ENCODE results near the gene GRAMD1A.

GRCh38 chr19:35066691-35067563 lies 66.8 kb downstream of the GRAMD1A start:
- TF ChIP-seq, protein P1, sequence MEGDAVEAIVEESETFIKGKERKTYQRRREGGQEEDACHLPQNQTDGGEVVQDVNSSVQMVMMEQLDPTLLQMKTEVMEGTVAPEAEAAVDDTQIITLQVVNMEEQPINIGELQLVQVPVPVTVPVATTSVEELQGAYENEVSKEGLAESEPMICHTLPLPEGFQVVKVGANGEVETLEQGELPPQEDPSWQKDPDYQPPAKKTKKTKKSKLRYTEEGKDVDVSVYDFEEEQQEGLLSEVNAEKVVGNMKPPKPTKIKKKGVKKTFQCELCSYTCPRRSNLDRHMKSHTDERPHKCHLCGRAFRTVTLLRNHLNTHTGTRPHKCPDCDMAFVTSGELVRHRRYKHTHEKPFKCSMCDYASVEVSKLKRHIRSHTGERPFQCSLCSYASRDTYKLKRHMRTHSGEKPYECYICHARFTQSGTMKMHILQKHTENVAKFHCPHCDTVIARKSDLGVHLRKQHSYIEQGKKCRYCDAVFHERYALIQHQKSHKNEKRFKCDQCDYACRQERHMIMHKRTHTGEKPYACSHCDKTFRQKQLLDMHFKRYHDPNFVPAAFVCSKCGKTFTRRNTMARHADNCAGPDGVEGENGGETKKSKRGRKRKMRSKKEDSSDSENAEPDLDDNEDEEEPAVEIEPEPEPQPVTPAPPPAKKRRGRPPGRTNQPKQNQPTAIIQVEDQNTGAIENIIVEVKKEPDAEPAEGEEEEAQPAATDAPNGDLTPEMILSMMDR (IDR thresholded peaks at IDR 0.05; ENCODE audit: poor library complexity, severe bottlenecking), result peak; percentile 59
- no peak for TF ChIP-seq TAF1 (IDR thresholded peaks at IDR 0.05; ENCODE audit: low read depth)
- TF ChIP-seq POLR2AphosphoS5 (IDR thresholded peaks at IDR 0.05), result no peak
- no peak for TF ChIP-seq EZH2 (IDR thresholded peaks at IDR 0.05; ENCODE audit: borderline replicate concordance, insufficient read depth, low read length, poor library complexity, severe bottlenecking)
- no peak for TF ChIP-seq MXI1 (conservative IDR thresholded peaks at IDR 0.05; ENCODE audit: poor library complexity, severe bottlenecking)
- TF ChIP-seq RAD21 (conservative IDR thresholded peaks at IDR 0.05), result peak; percentile 60
- no peak for TF ChIP-seq EP300 (conservative IDR thresholded peaks at IDR 0.05; ENCODE audit: poor library complexity, severe bottlenecking)
- no peak for TF ChIP-seq REST (IDR thresholded peaks at IDR 0.05; ENCODE audit: borderline replicate concordance)

Data from neural cell (in vitro differentiated cells).